ENCODE data around the gene ATP13A5. TPM values are rescaled to one million over a fixed set of nuclear protein-coding genes. Genes with fewer than 3 reads are reported as not detected.

Gene ATP13A5
- total and polyA plus RNA-seq, 8 donors = 0.08 to 0.38 (median 0.14) TPM

DNA sequence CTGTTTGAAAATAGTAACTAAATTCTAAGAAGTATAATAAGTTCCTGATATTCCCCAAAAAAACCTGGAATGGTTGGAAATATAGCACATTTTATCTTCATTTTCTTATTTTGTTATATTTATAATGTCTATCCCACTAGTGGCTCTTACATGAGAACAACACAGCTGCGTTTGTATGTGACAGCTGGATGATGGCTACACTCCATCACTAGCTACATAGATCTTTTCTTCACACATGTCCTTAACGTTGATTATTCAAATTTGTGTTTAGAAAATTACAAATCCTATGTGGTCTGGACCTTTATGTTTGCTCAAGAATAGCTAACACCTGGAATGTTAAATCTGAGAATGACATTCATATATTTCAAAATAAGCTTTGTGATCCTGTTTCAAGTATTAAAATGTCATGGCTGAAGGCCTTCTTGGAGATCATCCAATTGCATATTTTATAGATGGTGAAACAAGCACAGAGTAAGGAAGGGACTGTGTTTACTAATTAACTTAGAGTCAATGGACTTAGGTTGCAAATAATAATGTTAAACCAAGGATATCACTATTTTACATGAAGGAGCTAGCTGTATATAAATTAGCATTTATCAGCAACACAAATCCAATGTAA lies 60.8 kb downstream of the ATP13A5 start:
- Histone ChIP-seq H3K4me1 (no peaks in the 10 kb centered on the region), H3K4me3 (no peak overlapping the region), H3K36me3 (no peaks in the 10 kb centered on the region), H3K27ac (no peak overlapping the region), H3K9me3 (no peaks in the 10 kb centered on the region), H3K27me3 (no peaks in the 10 kb centered on the region)
- FAIRE-seq (no peak), ATAC-seq (no peak), DNase-seq (no peak)
- TF ChIP-seq, protein P1, sequence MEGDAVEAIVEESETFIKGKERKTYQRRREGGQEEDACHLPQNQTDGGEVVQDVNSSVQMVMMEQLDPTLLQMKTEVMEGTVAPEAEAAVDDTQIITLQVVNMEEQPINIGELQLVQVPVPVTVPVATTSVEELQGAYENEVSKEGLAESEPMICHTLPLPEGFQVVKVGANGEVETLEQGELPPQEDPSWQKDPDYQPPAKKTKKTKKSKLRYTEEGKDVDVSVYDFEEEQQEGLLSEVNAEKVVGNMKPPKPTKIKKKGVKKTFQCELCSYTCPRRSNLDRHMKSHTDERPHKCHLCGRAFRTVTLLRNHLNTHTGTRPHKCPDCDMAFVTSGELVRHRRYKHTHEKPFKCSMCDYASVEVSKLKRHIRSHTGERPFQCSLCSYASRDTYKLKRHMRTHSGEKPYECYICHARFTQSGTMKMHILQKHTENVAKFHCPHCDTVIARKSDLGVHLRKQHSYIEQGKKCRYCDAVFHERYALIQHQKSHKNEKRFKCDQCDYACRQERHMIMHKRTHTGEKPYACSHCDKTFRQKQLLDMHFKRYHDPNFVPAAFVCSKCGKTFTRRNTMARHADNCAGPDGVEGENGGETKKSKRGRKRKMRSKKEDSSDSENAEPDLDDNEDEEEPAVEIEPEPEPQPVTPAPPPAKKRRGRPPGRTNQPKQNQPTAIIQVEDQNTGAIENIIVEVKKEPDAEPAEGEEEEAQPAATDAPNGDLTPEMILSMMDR (IDR thresholded peaks at IDR 0.05) = no peak
- intact Hi-C loops (cut with DNase I) = no loop called here
- WGBS, 2 donors = 43 to 60% methylated on average over 2 of the region's 2 CpGs

DNA sequence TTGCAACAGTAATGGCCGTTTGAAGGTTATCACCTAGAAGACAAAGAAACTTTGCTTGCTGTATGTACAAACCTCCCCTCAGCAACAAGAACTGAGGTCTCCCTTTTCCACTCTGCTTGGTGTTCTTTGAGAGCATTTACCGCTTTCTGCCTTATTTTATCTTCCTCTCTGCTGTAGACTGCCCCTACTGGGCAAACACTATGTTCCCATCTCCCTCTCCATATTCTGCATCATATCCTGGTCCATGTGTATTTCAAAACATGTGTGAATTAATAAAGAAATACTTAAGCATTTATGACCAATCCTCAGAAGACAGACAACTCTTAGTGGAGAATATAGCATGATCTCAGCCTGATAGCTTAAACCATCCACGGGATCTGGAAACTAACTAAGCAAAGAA lies 64.4 kb downstream of the ATP13A5 start:
- Histone ChIP-seq H3K27ac (no peak overlapping the region), H3K36me3 (no peaks in the 10 kb centered on the region), H3K9me3 (no peaks in the 10 kb centered on the region), H3K4me1 (no peaks in the 10 kb centered on the region), H3K4me3 (no peak overlapping the region), H3K27me3 (no peaks in the 10 kb centered on the region)
- FAIRE-seq = no peak
- ATAC-seq = no peak
- TF ChIP-seq, protein P1 (IDR thresholded peaks at IDR 0.05) = no peak
- WGBS, 2 donors = 72 to 73% methylated on average over 3 of the region's 3 CpGs
- intact Hi-C loops (cut with DNase I) = no loop called here
- no peak for DNase-seq

DNA sequence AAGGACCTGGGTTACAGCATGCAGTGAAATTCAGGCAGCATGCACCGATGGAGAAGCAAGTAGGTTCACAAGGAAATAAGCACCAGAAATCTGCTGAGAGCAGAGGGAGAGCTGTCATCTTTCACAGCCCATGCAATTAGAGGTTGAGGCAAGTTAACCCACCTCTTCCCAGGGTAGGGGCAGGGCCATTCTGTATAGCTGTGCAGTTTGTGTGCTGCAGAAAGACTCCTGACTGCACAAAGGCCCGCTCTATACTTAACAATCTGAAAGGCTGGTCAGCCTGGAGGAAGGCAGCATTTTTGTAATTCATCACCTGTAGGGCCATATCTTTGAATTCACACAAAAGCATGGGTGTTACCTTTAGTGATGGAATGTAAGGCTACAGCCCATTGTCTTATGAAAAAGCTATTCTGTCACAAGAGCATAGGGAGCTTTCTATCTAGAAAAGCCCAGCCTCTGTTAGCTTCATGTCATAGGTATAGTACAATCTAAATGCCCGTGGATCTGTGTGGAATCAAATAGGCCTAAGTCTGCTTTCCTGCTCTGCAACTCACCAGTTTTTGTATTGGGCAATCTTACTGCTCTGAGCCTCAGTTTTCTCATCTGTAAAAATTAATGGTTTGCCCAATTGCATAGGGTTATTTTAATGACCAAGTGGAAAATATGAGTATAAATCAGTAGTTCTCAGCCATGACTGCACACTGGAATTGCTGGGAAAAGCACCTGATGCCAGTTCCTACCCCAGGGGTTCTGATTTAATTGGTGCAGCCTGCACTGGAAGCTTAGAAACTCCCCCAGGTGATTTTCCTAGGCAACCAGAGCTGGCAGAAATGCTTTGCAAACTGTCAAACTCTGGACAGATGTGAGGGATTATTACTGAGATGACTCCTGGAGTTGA lies 65.2 kb downstream of the ATP13A5 start:
- Histone ChIP-seq H3K27ac (no peak overlapping the region), H3K4me3 (no peak overlapping the region), H3K9me3 (no peaks in the 10 kb centered on the region), H3K27me3 (no peaks in the 10 kb centered on the region), H3K36me3 (no peaks in the 10 kb centered on the region), H3K4me1 (no peaks in the 10 kb centered on the region)
- no peak for ATAC-seq
- intact Hi-C loops (cut with DNase I) = no loop called here
- WGBS, 2 donors = 74 to 81% methylated on average over 3 of the region's 3 CpGs
- TF ChIP-seq, protein P1 (IDR thresholded peaks at IDR 0.05) = no peak
- FAIRE-seq = no peak
- no peak for DNase-seq

DNA sequence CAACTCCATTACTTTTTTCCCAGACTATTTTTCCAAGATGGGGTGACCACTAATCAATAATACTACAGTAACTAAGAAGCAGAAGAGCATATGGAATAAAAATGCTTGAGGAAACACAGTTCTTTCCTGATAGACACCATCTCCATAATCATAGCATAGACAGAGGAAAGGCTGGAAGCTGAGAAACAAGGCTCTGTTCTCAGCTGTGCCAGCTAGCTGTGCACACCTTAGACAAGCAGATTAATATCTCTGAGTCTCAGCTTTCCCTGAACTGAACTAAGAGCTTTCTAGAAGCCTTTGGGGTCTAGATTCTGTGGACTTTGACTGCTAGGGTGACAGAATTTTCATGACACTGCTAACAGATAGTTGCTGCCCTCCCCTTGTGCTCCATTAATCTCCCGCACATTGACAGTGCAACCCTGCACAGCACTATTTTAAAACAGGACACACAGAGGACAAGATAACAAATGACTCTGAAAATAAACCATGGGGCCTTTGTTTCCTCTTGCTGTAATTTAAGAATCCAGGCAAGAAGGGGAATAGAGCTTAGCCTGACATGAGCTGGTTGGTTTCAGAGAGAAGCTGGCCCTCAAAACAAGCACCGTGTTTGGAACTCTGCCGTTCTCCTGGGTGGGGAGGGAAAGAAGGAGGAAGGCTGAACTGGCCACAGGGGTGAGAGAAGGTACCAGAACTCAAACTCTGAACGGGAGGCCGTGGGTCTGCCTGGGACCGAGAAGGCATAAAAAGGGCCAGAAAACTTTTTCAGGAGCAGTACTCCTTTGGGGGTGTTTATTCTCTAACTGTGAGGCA lies 67.4 kb downstream of the ATP13A5 start:
- no peak overlapping the region for H3K4me3 ChIP-seq
- 35 to 36% methylated on average over 6 of the region's 6 CpGs for WGBS, 2 donors
- FAIRE-seq (no peak), ATAC-seq (no peak), DNase-seq (no peak)
- no peaks in the 10 kb centered on the region for H3K36me3 ChIP-seq
- H3K27me3 ChIP-seq = no peaks in the 10 kb centered on the region
- no peaks in the 10 kb centered on the region for H3K4me1 ChIP-seq
- no peaks in the 10 kb centered on the region for H3K9me3 ChIP-seq
- TF ChIP-seq, protein P1 (IDR thresholded peaks at IDR 0.05) = no peak
- intact Hi-C loops (cut with DNase I) = no loop called here
- H3K27ac ChIP-seq = no peak overlapping the region
